Loucy (cell line): Measurements from ENCODE around the gene POLR3E.

Experiments used
- H2AFZ ChIP-seq: fragments of 200-600 bp; sonication (generic); 2 replicates; pipeline ENCODE4 v1.6.0; 2016; ENCODE audit warnings: antibody characterized with exemption, mild to moderate bottlenecking, low read length, moderate library complexity
- H3F3A ChIP-seq: fragments of 200-600 bp; 2 replicates; pipeline ENCODE4 v1.6.0; 2016; ENCODE audit warnings: antibody characterized with exemption, low read depth, mild to moderate bottlenecking
- H3K27me3 ChIP-seq: fragments of 200-600 bp; sonication (generic); 2 replicates; pipeline ENCODE4 v1.6.1; 2014; ENCODE audit warnings: low read length, mild to moderate bottlenecking; ENCODE audit not compliant: insufficient read depth, poor library complexity, severe bottlenecking
- H3K36me3 ChIP-seq: fragments of 200-600 bp; sonication (generic); 2 replicates; pipeline ENCODE4 v1.6.1; 2016; ENCODE audit warnings: low read length; ENCODE audit not compliant: insufficient read depth
- H3K4me1 ChIP-seq: fragments of 200-600 bp; sonication (generic); 2 replicates; pipeline ENCODE4 v1.5.1; 2014; ENCODE audit warnings: low read length, mild to moderate bottlenecking; ENCODE audit not compliant: insufficient read depth, poor library complexity, severe bottlenecking
- H3K4me2 ChIP-seq: fragments of 200-600 bp; sonication (generic); 2 replicates; pipeline ENCODE4 v1.6.0; 2014; ENCODE audit warnings: antibody characterized with exemption, low read length, low read depth, mild to moderate bottlenecking; ENCODE audit not compliant: poor library complexity, severe bottlenecking
- H3K4me3 ChIP-seq: fragments of 200-600 bp; sonication (generic); 2 replicates; pipeline ENCODE4 v1.5.1; 2014; ENCODE audit warnings: low read length, mild to moderate bottlenecking, mixed read lengths; ENCODE audit not compliant: poor library complexity, severe bottlenecking
- H3K79me2 ChIP-seq: fragments of 200-600 bp; sonication (generic); 2 replicates; pipeline ENCODE4 v1.6.1; 2014; ENCODE audit warnings: low read length; ENCODE audit not compliant: insufficient read depth
- H3K9ac ChIP-seq: fragments of 200-600 bp; sonication (generic); 2 replicates; pipeline ENCODE4 v1.6.0; 2014; ENCODE audit warnings: mild to moderate bottlenecking, low read depth, low read length, moderate library complexity; ENCODE audit not compliant: poor library complexity, severe bottlenecking
- H3K9me2 ChIP-seq: fragments of 200-600 bp; sonication (generic); replicated peaks from 2 replicates; pipeline ENCODE4 v1.6.1; 2016; ENCODE audit warnings: low read depth, low read length, mixed read lengths
- H3K9me3 ChIP-seq: fragments of 200-600 bp; sonication (generic); 2 replicates; pipeline ENCODE4 v1.6.1; 2014; ENCODE audit warnings: mild to moderate bottlenecking, antibody characterized with exemption, low read length, low read depth; ENCODE audit not compliant: insufficient read depth
- H4K20me1 ChIP-seq: fragments of 200-600 bp; sonication (generic); 2 replicates; pipeline ENCODE4 v1.6.0; 2014; ENCODE audit warnings: antibody characterized with exemption, low read length, mild to moderate bottlenecking; ENCODE audit not compliant: insufficient read depth, poor library complexity, severe bottlenecking
- EZH2phosphoT487 ChIP-seq: fragments of 200-600 bp; IDR thresholded peaks from 2 replicates; pipeline ENCODE4 v1.6.1; 2018; ENCODE audit warnings: antibody characterized with exemption, mild to moderate bottlenecking, moderate library complexity, borderline replicate concordance
- TF ChIP-seq, protein P1 (sequence below): fragments of 200-600 bp; sonication (generic); conservative IDR thresholded peaks from 2 replicates; pipeline ENCODE4 v1.5.1; 2014; ENCODE audit warnings: mild to moderate bottlenecking, antibody characterized with exemption, low read length

Gene POLR3E

DNA sequence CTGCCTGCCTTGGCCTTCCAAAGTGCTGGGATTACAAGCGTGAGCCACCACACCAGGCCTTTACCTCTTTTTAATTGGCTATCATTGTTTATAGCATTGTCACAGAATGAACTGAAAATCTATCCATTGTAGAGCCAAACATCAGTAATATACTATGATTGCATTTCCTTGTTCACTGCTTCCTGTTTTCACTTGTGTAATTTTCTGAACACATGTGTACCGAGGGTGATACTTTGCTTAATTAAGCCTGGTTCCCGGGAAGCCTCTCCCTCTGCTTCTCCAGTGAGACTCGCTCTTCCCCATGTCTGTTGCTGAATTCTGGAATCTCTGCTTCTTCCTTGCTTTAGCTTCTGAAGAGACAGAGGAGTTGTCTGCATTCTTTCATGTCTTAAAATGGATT lies 33.1 kb downstream of the POLR3E start:
- TF ChIP-seq EZH2phosphoT487 = no peak
- TF ChIP-seq, protein P1, sequence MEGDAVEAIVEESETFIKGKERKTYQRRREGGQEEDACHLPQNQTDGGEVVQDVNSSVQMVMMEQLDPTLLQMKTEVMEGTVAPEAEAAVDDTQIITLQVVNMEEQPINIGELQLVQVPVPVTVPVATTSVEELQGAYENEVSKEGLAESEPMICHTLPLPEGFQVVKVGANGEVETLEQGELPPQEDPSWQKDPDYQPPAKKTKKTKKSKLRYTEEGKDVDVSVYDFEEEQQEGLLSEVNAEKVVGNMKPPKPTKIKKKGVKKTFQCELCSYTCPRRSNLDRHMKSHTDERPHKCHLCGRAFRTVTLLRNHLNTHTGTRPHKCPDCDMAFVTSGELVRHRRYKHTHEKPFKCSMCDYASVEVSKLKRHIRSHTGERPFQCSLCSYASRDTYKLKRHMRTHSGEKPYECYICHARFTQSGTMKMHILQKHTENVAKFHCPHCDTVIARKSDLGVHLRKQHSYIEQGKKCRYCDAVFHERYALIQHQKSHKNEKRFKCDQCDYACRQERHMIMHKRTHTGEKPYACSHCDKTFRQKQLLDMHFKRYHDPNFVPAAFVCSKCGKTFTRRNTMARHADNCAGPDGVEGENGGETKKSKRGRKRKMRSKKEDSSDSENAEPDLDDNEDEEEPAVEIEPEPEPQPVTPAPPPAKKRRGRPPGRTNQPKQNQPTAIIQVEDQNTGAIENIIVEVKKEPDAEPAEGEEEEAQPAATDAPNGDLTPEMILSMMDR = no peak
- Histone ChIP-seq H3K4me2 (no peak overlapping the region), H3K4me1 (no peaks in the 10 kb centered on the region), H3K27me3 (no peaks in the 10 kb centered on the region), H2AFZ (no peak overlapping the region), H3K9me2 (no peaks in the 10 kb centered on the region), H3K36me3 (peaks cover 73% of the 10 kb centered on the region; the same call in 1 of the 2 replicates), H3K79me2 (no peaks in the 10 kb centered on the region), H3F3A (no peaks in the 10 kb centered on the region), H3K4me3 (no peak overlapping the region), H3K9ac (no peak overlapping the region), H3K9me3 (no peaks in the 10 kb centered on the region), H4K20me1 (no peaks in the 10 kb centered on the region)

DNA sequence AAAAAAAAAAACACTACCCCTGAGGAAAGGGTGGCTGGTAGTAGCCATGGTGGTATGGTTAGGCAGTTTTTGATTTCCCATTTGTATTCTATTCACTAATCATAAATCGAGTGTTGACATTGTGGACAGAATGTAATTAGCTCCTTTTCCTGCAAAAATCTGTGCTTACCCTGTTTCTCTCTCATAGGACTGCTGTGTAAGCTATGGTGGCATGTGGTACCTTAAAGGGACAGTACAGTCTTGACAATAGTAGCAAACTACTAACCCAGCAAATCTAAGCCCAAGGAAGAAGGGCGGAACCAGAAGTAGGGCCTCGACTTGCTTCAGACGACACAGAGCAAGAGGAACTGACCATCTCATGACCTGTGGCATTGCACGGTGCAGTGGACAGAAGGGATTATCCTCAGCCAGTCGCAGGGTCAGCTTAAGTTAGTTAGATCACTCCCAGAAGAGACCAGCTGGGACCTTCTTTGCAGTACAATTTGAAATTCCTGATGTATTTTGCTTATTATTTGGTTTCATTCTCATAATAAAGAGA lies 36.3 kb downstream of the POLR3E start:
- H3K9ac ChIP-seq = no peak overlapping the region
- TF ChIP-seq EZH2phosphoT487 = no peak
- TF ChIP-seq, protein P1 = no peak
- no peak overlapping the region for H2AFZ ChIP-seq
- no peaks in the 10 kb centered on the region for H3K9me2 ChIP-seq
- no peaks in the 10 kb centered on the region for H3F3A ChIP-seq
- H3K79me2 ChIP-seq = no peaks in the 10 kb centered on the region
- H3K27me3 ChIP-seq = no peaks in the 10 kb centered on the region
- no peaks in the 10 kb centered on the region for H3K4me1 ChIP-seq
- peaks cover 13% of the 10 kb centered on the region; the same call in 1 of the 2 replicates for H3K9me3 ChIP-seq
- H4K20me1 ChIP-seq = no peaks in the 10 kb centered on the region
- H3K36me3 ChIP-seq = peaks cover 54% of the 10 kb centered on the region
- no peak overlapping the region for H3K4me3 ChIP-seq
- no peak overlapping the region for H3K4me2 ChIP-seq

DNA sequence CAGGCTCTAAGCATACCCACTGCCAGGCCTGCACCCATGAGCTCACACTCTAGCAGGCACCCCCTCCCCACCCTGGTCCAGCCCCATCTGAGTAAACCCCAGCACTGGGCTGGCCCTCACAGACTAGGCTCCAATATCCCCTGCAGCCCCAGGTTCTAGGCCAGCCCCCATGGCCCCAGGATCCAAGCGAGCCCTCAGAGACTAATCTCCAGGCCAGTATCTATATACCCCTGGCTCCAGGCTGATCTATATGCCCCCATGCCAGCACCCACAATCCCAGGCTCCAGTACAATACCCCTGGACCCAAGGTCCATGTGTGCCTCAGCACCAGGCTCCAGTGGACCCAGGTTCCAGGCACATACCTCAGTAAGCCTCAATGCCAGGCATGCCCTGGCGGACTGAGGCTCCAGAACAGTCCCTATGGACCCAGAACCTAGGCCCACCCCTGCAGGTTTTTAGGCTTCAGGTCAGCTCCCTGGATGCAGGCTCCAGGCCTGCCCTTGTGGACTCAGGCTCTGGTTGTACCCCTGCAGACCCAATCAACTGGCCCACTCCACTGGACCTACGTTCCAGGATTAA lies 38.5 kb downstream of the POLR3E start:
- Histone ChIP-seq H3K9ac (no peak overlapping the region), H3K27me3 (no peaks in the 10 kb centered on the region), H2AFZ (no peak overlapping the region), H3K4me2 (no peak overlapping the region), H3K9me3 (peaks cover 13% of the 10 kb centered on the region; the same call in 1 of the 2 replicates), H3K9me2 (no peaks in the 10 kb centered on the region), H3K4me3 (no peak overlapping the region), H3K79me2 (no peaks in the 10 kb centered on the region), H3K4me1 (no peaks in the 10 kb centered on the region), H3K36me3 (peaks cover 48% of the 10 kb centered on the region), H3F3A (no peaks in the 10 kb centered on the region), H4K20me1 (no peaks in the 10 kb centered on the region)
- TF ChIP-seq, protein P1 = no peak
- TF ChIP-seq EZH2phosphoT487 = no peak
